ENCODE results near the gene THBS3. TPM values are rescaled to one million over a fixed set of nuclear protein-coding genes. Genes with fewer than 3 reads are reported as not detected.

THBS3 gene
- 28.8 and 46.6 TPM in 2 replicates for total RNA-seq

GRCh38 chr1:155207806-155208540 is at the start of gene THBS3:
TSS of gene THBS3 (minus strand) at chr1:155207897. CDS start at chr1:155207876, 21 bp downstream.

GRCh38 chr1:155255243-155256007 is 47.7 kb upstream of the THBS3 start, which contains the start of gene ENTREP3:
TSS of gene ENTREP3 (minus strand) at chr1:155255483. CDS start at chr1:155254877, 606 bp downstream.

GRCh38 chr1:155208541-155209311 is 1.0 kb upstream of the THBS3 start, which contains the start of gene MTX1:
TSS of gene MTX1 (plus strand) at chr1:155208695. CDS start at chr1:155208805, 110 bp downstream.

GRCh38 chr1:155173478-155174323 is 34.0 kb downstream of the THBS3 start, which contains the start of gene TRIM46:
TSS of gene TRIM46 (plus strand) at chr1:155173849. CDS start at chr1:155173967, 118 bp downstream.

GRCh38 chr1:155172732-155173477 is 34.8 kb downstream of the THBS3 start, which contains the start of gene KRTCAP2:
TSS of gene KRTCAP2 (minus strand) at chr1:155173304. CDS start at chr1:155173224, 80 bp downstream.

Other genes with a start within 250 kb of the THBS3 start
- 8.6 and 9.5 TPM in 2 replicates for gene PYGO2, start 246.1 kb downstream of the THBS3 start, total RNA-seq
- 161 and 222 TPM in 2 replicates for gene SHC1, start 237.2 kb downstream of the THBS3 start, total RNA-seq
- gene CKS1B, start 233.2 kb downstream of the THBS3 start, total RNA-seq = 77.5 and 224 TPM in 2 replicates
- gene FLAD1, start 224.6 kb downstream of the THBS3 start, total RNA-seq = 16.2 and 19.6 TPM in 2 replicates
- 1.00 TPM in 1 of 2 replicates, not detected in the other for gene LENEP, start 214.3 kb downstream of the THBS3 start, total RNA-seq
- 11.4 and 22.7 TPM in 2 replicates for gene ZBTB7B, start 205.1 kb downstream of the THBS3 start, total RNA-seq
- 0.11 TPM in 1 of 2 replicates, not detected in the other for gene DCST2, start 174.1 kb downstream of the THBS3 start, total RNA-seq
- not detected in 2 replicates for gene DCST1, start 174.1 kb downstream of the THBS3 start, total RNA-seq
- gene ADAM15, start 156.6 kb downstream of the THBS3 start, total RNA-seq = 56.7 and 69.5 TPM in 2 replicates
- gene EFNA4, start 144.2 kb downstream of the THBS3 start, total RNA-seq = 1.7 and 2.9 TPM in 2 replicates
- gene EFNA3, start 129.1 kb downstream of the THBS3 start, total RNA-seq = 0.22 and 0.50 TPM in 2 replicates
- 0.22 and 0.75 TPM in 2 replicates for gene EFNA1, start 80.0 kb downstream of the THBS3 start, total RNA-seq
- gene SLC50A1, start 72.0 kb downstream of the THBS3 start, total RNA-seq = 19.7 and 37.7 TPM in 2 replicates
- gene DPM3, start 67.4 kb downstream of the THBS3 start, total RNA-seq = 34.1 and 42.9 TPM in 2 replicates
- gene KRTCAP2, start 34.6 kb downstream of the THBS3 start, total RNA-seq = 77.0 and 88.1 TPM in 2 replicates
- gene TRIM46, start 34.0 kb downstream of the THBS3 start, total RNA-seq = 3.9 and 4.9 TPM in 2 replicates
- 40.0 and 50.5 TPM in 2 replicates for gene MTX1, start 798 bp upstream of the THBS3 start, total RNA-seq
- 7.6 and 9.6 TPM in 2 replicates for gene ENTREP3, start 47.6 kb upstream of the THBS3 start, total RNA-seq
- gene SCAMP3, start 54.5 kb upstream of the THBS3 start, total RNA-seq = 31.7 and 43.9 TPM in 2 replicates
- gene CLK2, start 65.6 kb upstream of the THBS3 start, total RNA-seq = 30.5 and 32.0 TPM in 2 replicates
- gene HCN3, start 69.6 kb upstream of the THBS3 start, total RNA-seq = 0.89 and 1.4 TPM in 2 replicates
- not detected in 2 replicates for gene PKLR, start 93.5 kb upstream of the THBS3 start, total RNA-seq
- gene FDPS, start 101.0 kb upstream of the THBS3 start, total RNA-seq = 445 and 647 TPM in 2 replicates
- gene RUSC1, start 113.0 kb upstream of the THBS3 start, total RNA-seq = 13.0 and 13.3 TPM in 2 replicates

Data from uterine smooth muscle cell (primary cell).